ENCODE measurements around the gene CCR6.
"Not testable (repeated sequence)": the region's sequence is repeated elsewhere in the genome, so short reads cannot be mapped to it uniquely, and the experiment has no call there.

CCR6 gene
- 0.71 to 2.7 (median 1.1) reads per million in 3 experiments for total RNA-seq

GRCh38 chr6:167122827-167123657 lies at the start of gene CCR6:
CCR6 (plus strand) TSS chr6:167123096; CDS start chr6:167136135, 13,039 bp downstream.
- no peak for DNase-seq

- DNase-seq, result no peak
Observed at GRCh38 chr6:167073679-167074274, 49.1 kb upstream of the CCR6 start.

GRCh38 chr6:167077241-167077932 lies 45.5 kb upstream of the CCR6 start:
- DNase-seq, result no peak

GRCh38 chr6:167078745-167079144 lies 44.2 kb upstream of the CCR6 start:
- DNase-seq, result no peak

GRCh38 chr6:167079853-167080297 lies 43.0 kb upstream of the CCR6 start:
- peak; percentile 69 for DNase-seq

- DNase-seq, result no peak
Observed at GRCh38 chr6:167087857-167088354, 35.0 kb upstream of the CCR6 start.

- DNase-seq, result not testable (repeated sequence)
Observed at GRCh38 chr6:167088741-167089140, 34.2 kb upstream of the CCR6 start.

- DNase-seq, result no peak
Observed at GRCh38 chr6:167089243-167090142, 33.4 kb upstream of the CCR6 start.

- DNase-seq, result no peak
Observed at GRCh38 chr6:167090171-167090570, 32.7 kb upstream of the CCR6 start.

- DNase-seq, result peak; percentile 79
Observed at GRCh38 chr6:167091026-167091804, 31.7 kb upstream of the CCR6 start.

GRCh38 chr6:167091805-167092107 lies 31.1 kb upstream of the CCR6 start:
- no peak for DNase-seq

GRCh38 chr6:167092672-167093339 lies 30.1 kb upstream of the CCR6 start:
- DNase-seq, result no peak

- DNase-seq, result no peak
Observed at GRCh38 chr6:167093406-167093921, 29.4 kb upstream of the CCR6 start.

- DNase-seq, result peak; percentile 70
Observed at GRCh38 chr6:167093922-167094432, 28.9 kb upstream of the CCR6 start.

- DNase-seq, result no peak
Observed at GRCh38 chr6:167094436-167094819, 28.5 kb upstream of the CCR6 start.

- no peak for DNase-seq
Observed at GRCh38 chr6:167094820-167095637, 27.9 kb upstream of the CCR6 start.

- DNase-seq, result no peak
Observed at GRCh38 chr6:167095888-167096287, 27.0 kb upstream of the CCR6 start.

GRCh38 chr6:167096991-167097390 lies 25.9 kb upstream of the CCR6 start:
- no peak for DNase-seq

- no peak for DNase-seq
Observed at GRCh38 chr6:167097770-167098169, 25.1 kb upstream of the CCR6 start.

GRCh38 chr6:167098825-167099225 lies 24.1 kb upstream of the CCR6 start:
- peak; percentile 72 for DNase-seq

Measured in central memory CD4-positive, alpha-beta T cell (primary cell).